NCI-H2081 treated with DMSO at 0.1 percent for 48 hours (cell line): ENCODE data around the gene HYAL3.
"Not testable (repeated sequence)": the region's sequence is repeated elsewhere in the genome, so short reads cannot be mapped to it uniquely, and the experiment has no call there.

Experiments
- DNase-seq: peaks from one replicate; lab custom pipeline; 2025; lab: John Stamatoyannopoulos, UW

HYAL3 gene

DNA sequence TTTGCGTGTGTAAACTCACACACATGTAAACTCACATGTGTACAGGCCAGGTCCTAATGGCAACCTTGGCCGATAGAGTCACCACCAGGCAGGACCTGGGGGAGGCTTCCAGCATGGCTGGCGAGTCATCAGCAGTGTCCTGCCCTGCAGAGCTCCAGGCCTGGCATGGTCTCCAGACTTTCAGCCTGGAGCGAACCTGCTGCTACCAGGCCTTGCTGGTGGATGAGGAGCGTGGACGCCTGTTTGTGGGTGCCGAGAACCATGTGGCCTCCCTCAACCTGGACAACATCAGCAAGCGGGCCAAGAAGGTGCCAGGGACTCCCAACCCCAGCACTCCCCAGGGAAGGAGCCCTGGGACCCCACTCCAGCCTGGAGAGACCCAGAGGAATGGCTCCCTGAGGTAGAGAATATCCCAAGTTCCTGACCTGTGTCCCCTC lies 29.2 kb downstream of the HYAL3 start:
- DNase-seq, result no peak

DNA sequence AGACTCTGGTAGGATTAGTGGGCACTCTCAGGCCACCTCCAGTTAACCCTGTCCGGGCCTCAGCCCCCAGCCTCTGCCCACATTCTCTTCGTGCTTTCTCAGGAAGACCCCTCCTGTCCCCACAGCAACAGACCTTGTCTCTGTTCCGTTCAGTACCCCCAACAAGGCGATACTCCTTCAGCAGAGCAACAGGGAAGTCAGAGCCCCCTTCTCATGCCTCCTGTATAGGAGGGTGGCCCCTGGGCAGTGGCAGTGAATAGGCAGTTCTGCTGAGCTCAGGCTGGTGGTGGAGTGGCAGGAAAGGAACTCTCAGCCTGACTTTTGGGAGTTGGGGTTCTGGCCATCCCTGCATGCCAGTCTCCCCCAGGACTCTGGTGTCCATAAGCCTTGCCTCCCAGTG lies 29.7 kb downstream of the HYAL3 start:
- DNase-seq, result no peak

DNA sequence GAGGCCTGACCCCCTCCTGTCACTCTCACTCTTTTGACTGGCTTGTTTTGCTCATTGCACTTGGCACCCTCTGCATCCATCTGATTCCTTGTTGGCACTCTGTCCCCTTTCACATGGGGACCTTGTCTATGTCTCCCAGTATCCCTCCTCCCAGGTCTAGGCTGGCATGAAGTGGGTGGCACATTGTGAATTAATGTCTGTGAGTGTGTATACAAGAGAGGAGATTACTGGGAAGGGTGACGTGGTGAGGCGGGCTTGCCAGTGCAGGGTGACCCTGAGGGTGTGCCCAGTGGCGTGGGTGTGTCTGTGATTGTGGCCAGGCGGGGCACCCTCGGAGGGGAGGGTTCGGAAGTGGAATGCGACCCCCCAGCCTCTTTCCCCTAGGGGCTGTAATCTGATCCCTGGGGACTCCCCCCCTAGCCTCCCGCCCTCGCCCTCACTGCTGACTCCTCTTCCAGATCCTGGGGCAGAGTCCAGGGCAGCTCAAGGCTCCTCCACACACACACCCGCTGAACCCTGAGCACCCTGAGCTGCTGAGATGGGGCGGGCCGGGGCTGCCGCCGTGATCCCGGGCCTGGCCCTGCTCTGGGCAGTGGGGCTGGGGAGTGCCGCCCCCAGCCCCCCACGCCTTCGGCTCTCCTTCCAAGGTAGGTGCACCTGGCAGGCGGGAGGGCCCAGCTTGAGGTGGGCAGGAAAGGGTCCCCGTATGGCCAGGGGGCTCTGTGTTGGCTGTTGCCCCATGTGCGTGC lies 30.3 kb downstream of the HYAL3 start, which contains the start of gene SEMA3B:
TSS of gene SEMA3B (plus strand) at position 445 of the 749 bp plus-strand sequence. CDS start at position 539, 94 bp downstream.
- no peak for DNase-seq

DNA sequence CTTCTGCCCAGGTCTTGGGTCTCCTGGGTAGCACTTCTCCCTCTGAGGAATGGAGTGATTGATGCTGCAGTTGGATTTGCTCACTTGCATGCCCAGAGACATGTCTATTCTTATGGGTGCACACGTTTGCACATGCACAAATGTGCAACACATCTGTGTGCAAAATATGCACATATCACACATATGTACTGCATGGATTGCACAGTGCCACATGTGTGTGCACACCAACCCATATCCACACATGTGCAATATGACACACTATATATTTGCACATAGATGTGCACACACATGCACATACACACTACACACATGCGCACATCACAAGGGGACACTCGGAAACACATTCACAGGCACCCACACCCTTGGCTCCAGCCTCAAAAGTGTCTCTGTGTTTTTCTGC lies 30.9 kb downstream of the HYAL3 start:
- no peak for DNase-seq

DNA sequence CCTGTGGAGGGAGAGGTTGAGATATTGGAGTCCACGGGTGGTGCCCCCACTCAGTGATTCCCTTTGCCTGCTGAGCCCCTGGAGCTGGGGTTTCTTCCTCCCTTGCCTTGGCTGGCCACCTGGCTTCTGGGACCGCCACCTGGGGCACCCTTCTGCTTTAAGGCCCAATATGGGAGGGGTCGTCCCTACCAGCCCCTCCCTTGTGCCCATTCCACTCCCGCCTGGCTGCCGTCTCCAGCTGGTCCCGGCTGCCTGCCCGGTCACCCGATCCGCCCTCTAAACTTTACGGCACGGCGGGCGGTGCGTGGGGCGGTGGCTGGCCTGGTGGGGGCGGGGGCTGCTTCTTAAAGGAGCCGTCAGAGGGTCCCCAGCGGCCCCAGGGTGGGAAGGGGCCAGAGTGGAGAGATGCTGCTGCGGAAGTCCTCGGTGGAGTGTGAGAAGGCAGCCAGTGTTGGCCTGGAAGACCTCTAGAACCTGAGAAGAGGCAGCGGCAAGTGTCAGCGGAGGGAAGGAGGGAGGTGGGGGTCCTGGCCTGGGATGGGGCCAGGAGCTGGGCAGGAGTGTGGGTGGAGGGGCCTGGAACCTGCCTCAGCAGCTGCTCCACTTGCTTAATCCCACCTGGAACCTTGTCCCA lies 31.8 kb downstream of the HYAL3 start:
- no peak for DNase-seq

DNA sequence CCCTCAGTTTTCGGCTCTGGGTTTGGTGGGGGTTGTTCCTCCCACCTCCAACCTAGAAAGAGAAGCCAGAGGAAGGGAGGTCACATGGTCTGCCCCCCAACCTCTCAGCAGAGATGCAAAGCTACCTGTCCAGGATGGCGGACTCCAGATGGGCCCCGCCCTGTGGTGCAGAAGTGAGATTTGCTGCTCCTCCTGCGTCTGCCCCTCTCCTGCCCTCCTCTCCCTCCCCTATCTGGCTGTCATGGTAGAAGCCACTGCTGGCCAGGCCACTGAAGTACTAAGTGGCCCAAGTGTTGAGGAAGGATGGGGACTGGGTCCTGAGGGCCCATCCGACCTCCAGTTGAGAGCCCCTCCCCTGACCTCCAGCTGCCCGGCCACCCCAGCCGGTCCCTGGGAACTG lies 32.4 kb downstream of the HYAL3 start:
- no peak for DNase-seq

DNA sequence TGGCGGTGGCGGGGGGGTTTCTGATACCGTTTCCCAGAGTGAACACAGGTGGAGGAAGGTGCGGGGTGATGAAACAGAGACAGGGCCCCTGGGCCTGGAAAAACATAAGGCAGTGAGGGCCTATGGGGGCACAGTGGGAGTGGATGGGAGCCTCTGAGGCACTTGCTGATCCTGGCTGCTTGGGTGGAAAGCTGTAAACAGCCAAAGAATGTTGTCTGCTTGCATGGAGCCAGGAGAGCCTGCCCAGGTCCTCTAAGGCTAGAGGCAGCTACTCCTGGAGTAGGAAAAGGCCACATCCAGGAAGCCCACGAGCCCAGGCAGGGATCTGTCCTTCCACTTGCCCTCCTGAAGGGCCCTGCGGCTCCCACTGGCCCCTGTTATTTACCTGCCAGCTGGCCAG lies 33.2 kb downstream of the HYAL3 start:
- DNase-seq, result no peak

DNA sequence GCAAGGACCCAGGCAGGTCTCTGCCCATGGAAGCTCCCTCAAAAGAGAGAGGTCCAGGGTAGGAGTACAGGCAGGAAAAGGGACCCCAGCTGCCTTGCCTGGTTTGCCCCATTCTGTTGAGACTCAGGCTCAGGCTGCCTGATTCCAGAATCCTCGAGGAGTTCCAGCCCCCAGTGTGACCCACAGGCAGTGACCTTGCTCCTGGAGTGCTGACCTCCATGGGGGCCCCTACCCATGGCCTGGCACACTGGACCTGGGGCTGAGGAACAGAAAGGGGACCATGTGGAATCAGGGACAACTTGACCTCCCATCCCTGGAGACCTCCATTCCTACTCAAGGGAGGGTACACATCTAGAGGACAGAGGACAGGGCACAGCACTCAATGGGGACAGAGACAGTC lies 33.6 kb downstream of the HYAL3 start:
- DNase-seq, result no peak

DNA sequence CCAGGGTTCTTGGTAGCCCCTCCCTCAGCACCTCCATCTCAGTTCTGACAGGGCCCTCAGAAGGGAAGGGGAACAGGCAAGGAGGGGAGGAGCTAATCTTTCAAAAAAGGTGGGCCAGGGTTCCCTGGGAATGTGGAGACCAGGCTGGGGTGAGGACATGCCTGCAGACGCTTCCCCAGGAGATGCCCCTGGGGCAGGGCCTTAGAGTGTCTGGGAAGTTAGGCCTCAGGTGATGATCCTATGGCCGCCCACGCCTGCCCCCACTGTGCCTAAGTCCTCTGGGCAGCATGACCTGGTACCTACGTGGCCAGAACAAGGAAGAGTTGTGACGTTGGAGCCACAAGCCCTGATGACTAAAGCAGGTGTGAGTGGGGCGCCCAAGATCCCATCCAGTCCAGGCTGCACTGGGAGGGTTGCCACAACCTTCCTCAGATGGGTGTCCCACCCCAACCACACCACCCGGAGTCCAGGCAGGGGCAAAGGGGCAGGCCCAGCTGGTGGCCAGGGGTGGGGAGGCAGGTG lies 34.2 kb downstream of the HYAL3 start:
- no peak for DNase-seq

DNA sequence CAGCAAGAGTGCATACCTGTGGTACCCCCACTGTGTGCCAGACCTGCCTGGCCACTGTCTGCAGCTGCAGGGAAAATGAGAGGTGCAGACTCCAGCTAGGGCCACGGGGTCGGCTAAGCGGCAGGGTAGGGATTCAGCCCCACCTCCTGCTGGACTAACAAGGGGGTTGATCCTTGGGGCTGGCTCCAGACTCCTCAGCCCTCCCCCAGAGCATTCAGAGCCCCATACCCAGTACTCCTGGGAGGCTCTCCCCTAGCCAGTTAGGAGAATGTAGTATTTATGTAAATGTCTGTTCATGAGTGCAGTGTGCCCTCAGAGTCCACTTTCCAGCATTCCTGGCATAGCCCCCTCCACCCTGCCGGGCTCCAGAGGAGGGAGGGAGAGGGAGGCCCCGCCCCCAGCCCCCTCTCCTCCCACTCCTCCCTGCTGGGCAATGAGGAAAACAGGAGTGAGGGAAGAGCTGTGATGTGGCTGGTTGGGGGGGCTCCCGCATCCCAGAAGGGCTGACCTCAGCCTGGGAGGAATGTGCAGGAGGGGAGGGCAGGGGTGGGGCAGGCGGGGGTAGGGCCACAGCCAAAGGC lies 34.7 kb downstream of the HYAL3 start:
- no peak for DNase-seq

DNA sequence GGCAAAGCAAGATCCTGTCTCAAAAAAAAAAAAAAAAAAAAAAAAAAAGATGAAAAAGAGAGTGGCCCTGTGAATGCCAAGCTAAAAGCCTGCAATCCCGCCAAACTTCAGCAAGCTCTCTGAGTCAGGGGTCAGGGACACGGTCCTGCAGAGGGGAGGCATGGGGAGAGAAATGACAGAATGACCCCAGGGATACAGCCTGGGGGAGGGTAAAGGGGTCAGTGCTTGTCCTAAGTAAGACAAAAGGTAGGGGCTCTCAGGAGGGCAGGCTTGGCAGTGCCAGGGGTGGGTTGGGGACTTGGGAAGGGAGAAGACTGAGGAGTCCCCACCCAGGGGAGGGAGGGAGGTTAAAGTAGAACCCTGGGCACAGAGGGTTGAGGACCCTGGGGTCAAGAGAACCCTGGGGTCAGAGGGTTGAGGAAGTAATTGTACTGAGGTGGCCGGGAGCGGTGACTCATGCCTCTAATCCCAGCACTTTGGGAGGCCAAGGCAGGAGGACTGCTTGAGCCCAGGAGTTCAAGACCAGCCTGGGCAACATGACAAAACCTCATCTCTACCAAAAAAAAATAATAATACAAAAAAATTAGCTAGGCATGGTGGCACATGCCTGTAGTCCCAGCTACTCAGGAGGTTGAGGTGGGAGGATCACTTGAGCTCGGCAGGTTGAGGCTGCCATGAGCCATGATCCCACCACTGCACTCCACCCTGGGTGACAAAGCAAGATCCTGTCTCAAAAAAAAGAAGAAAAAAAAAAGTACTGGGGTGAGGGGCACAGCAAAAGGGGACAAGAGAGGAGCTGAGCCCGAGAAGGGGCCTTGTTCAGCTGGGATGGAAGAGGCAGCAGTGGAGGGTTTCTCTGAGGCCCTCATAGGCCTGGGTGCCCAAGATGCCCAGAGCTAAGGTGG lies 35.5 kb downstream of the HYAL3 start:
- no peak for DNase-seq

DNA sequence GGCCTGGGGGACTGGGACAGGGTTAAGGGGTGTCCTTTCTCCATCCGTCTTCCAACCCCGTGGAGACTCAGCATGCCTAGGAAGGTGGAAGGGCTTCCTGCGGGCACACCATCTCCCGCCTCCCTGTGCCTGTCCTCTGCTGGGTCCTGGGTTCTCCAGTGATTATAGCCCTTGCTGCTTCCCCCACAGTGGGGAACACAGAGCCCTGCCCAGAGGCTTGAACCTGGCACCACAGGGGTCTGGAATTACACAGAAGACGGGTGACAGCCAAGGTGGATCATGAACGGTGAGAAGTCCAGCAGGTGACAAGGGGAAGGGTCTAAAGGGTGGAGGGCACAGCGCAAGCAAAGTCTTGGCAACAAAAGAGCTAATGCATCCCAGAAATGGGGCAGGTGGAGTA lies 36.4 kb downstream of the HYAL3 start:
- DNase-seq, result no peak

DNA sequence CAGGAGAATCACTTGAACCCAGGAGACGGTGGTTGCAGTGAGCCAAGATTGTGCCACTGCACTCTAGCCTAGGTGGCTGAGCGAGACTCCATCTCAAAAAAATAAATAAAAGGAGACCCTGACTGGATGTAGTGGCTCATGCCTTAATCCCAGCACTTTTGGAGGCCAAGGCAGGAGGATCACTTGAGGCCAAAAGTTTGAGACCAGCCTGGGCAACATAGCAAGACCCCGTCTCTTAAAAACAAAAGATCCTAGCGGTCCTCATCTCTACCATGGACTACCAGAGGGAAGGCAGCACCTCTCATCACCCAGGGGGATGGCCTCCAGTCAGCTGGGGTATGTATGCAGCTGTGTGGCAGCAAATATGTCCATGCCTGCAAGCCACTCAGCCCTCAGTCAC lies 37.0 kb downstream of the HYAL3 start:
- DNase-seq, result not testable (repeated sequence)

DNA sequence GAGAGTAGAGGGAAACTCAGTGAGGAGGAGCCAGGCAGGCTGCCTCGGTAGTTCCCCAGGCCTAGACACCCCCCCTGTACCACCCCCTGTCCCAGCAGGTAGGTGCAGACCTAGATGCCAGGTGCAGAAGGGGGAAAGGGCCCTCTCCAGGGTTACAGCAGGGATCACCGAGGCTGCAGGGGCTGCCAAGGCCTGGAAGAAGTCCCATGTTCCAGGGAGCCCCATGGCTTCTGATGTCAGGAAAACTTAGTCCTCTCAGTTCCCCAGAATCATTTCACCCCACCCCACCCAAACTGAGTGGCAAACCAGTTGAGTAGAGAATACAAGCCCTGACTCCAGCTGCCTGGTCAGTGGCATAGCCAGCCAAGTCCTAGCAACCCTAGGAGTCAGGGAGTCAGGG lies 37.7 kb downstream of the HYAL3 start:
- no peak for DNase-seq

DNA sequence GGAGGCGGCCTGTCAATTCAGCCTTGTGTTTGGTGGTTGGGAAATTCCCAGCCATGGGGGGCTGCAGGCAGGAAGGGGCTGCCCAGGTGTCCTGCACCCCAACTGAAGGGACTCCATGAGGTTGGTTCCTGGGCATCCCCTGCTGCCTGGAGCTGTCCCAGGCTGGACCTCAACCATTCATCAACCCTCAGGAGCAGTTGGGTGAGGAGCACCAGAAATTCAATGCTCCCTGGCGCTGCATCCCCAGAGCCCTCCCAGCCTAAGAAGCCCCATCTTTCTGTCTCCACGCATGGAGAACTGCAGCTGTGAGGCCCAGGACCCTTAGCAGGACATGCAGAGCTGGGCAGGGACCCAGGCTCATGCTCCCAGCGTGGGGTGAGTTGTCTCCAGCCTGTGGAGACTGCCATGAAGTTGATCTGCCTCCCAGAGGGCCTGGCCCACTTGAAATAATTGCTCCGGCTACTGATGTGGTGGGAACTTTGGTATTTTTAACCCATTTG lies 38.2 kb downstream of the HYAL3 start:
- no peak for DNase-seq

DNA sequence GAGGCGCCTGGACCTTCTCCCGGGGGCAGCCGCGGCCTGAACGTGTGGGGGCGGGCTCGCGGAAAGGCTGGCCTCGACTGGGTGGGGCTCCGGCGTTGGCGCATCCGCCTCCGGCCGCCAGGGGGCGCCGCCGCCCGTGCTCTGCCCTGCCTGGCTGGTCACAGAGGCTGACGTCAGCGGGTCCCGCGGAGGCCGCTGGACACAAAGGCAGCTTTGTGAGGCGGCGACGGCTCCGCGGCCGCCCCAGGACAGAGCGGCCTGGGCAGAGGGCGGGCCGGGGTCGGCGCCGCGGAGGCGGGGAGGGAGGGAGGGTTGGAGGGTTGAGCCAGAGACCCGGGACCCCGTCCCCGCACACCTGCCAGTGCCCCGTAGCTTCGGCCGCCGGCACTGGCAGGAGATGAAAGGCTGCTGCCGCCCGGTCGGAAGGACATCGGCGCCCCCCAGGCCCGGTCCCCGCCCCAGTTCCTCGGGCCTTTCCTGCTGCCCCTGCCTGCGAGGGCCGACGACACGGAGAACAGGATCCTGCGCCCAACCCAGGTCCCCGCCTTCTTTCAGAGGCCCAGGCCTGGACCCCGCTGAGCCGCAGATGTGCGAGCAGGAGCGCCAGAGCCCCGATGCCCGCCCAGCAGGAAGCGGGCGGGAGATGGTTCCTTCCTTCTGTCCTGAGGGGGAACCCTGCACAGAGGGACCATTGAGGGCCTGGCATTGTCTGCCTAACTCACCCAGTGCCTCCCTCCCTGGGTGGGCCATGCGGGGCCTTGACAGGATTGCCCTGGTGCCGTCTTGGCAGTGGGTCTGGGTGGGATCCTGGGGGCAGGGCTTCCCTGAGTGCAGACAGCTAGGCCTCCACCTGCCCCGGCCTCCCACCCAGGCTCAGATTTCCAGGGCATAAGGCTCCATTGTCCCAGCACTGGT lies 38.9 kb downstream of the HYAL3 start:
- no peak for DNase-seq

DNA sequence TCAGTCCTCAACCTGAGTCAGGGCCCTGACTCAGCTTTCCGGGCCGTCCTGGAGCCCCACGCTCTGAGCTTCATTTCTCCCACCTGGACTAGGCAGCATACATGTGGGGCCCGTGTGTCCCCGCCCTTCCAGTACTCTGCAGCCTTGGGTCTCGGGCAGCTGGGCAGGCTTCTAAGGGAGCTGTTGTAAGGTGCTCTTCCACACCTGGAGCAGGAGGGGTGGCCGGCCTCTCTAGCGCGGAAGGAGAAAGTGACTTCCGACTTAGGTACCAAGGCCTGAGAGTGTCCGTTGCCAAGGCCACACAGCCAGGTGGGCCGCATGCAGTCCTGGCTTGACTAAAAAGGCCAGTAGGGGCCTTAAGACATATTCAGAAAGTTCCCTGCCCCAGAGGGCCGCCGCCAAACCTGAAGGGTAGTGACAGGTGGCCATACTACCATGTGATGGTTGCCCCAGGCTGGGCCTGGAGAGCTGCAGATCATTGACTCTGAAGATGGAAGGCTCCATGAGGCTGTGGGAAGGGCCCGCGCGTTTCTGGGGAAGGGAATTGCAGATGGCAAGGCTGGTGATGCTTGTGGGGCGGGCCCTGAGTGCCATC lies 39.7 kb downstream of the HYAL3 start:
- DNase-seq, result no peak

DNA sequence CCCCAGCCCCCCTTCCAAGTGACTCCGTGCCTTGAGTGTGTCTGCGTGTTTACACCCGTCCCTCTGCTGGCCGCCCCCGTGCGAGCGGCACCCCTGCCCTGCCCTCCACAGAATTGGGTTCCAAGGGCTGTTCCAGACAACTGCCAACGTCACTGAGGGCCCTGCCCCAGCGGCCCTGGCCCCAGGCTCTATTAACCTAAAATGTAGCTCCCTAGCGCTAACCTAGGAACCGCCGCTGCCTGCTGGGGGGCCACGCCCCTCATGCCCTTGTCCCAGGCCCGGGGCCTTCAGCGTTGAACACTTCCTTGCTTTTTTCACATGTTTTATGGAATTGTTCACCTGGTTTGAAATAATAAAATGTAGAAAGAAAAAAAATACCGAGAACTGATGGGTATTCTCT lies 40.2 kb downstream of the HYAL3 start:
- DNase-seq, result no peak

DNA sequence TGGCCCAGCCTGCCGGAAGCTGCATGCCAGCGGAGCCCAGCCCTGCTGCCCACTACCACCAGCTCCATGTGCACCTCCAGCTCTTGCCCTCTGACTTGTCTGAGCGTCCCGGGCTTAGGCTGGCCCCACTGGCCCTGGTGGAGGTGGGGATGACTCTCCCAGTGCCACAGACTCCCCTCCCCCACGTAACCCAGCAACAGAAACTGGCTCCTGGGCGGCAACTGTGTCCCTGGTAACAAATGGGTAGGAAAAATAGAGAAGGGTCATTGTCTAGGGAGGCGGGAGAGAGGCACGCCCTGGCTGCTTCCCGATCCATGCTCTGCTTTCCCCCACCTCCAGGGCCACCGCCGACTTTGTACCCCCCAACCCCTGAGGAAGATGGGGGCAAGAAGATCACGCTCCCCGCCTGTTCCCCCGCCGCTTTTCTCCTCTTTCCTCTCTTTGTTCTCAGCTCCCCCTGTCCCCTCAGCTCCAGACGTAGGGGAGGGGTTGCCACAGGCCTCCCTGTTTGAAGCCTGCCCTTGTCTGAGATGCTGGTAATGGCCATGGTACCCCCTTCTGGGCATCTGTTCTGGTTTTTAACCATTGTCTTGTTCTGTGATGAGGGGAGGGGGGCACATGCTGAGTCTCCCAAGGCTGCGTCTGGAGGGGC lies 41.0 kb downstream of the HYAL3 start:
- DNase-seq, result no peak
